H9 (cell line): ENCODE measurements around the gene UTP20. TPM values are rescaled to one million over a fixed set of nuclear protein-coding genes. Genes with fewer than 3 reads are reported as not detected.

Experiments used
- DNase-seq: peaks from one replicate; pipeline ENCODE4 v3.0.0-alpha.2; 2017
- H2AFZ ChIP-seq: one replicate; pipeline ENCODE4 v1.6.1; 2013; ENCODE audit warnings: mild to moderate bottlenecking, low read length, control low read depth, moderate library complexity
- H2AK5ac ChIP-seq: 2 replicates; pipeline ENCODE4 v1.6.1; 2013; ENCODE audit warnings: low read length, control low read depth, mixed read lengths; ENCODE audit not compliant: insufficient read length
- H2BK120ac ChIP-seq: one replicate; pipeline ENCODE4 v1.6.1; 2013; ENCODE audit warnings: low read depth, mild to moderate bottlenecking, low read length, control low read depth, inconsistent platforms; ENCODE audit not compliant: poor library complexity, severe bottlenecking
- H2BK12ac ChIP-seq: 2 replicates; pipeline ENCODE4 v1.6.1; 2013; ENCODE audit warnings: low read length, control low read depth, mixed read lengths, low read depth; ENCODE audit not compliant: insufficient read length
- H2BK15ac ChIP-seq: 2 replicates; pipeline ENCODE4 v1.6.1; 2013; ENCODE audit warnings: low read depth, low read length, control low read depth
- H2BK20ac ChIP-seq: one replicate; pipeline ENCODE4 v1.6.1; 2013; ENCODE audit warnings: low read depth, mild to moderate bottlenecking, low read length, control low read depth, inconsistent platforms; ENCODE audit not compliant: poor library complexity, severe bottlenecking
- H2BK5ac ChIP-seq: 2 replicates; pipeline ENCODE4 v1.6.1; 2013; ENCODE audit warnings: low read length, control low read depth, mixed read lengths; ENCODE audit not compliant: insufficient read length
- H3K14ac ChIP-seq: 2 replicates; pipeline ENCODE4 v1.6.1; 2013; ENCODE audit warnings: low read length, control low read depth; ENCODE audit not compliant: insufficient read depth
- H3K18ac ChIP-seq: 2 replicates; pipeline ENCODE4 v1.6.1; 2013; ENCODE audit warnings: low read depth, mild to moderate bottlenecking, mixed read lengths, low read length, control low read depth; ENCODE audit not compliant: insufficient read length
- H3K23ac ChIP-seq: 2 replicates; pipeline ENCODE4 v1.6.1; 2013; ENCODE audit warnings: low read length, control low read depth, mixed read lengths, low read depth; ENCODE audit not compliant: insufficient read length
- H3K23me2 ChIP-seq: 2 replicates; pipeline ENCODE4 v1.6.1; 2013; ENCODE audit warnings: low read depth, mild to moderate bottlenecking, mixed read lengths, low read length, control low read depth; ENCODE audit not compliant: insufficient read length, poor library complexity, severe bottlenecking
- H3K27ac ChIP-seq: 2 replicates; pipeline ENCODE4 v1.5.1; 2013; ENCODE audit warnings: low read length, control low read depth, mixed read lengths, low read depth; ENCODE audit not compliant: insufficient read length
- H3K27me3 ChIP-seq: 2 replicates; pipeline ENCODE4 v1.6.1; 2013; ENCODE audit warnings: low read length, control low read depth, inconsistent platforms; ENCODE audit not compliant: insufficient read depth
- H3K4ac ChIP-seq: 2 replicates; pipeline ENCODE4 v1.6.1; 2013; ENCODE audit warnings: low read depth, mild to moderate bottlenecking, control low read depth, inconsistent platforms, low read length, moderate library complexity
- H3K4me1 ChIP-seq: 2 replicates; pipeline ENCODE4 v1.6.1; 2013; ENCODE audit warnings: low read length, control low read depth, inconsistent platforms; ENCODE audit not compliant: insufficient read depth
- H3K4me2 ChIP-seq: 2 replicates; pipeline ENCODE4 v1.6.1; 2013; ENCODE audit warnings: low read length, control low read depth, mixed read lengths; ENCODE audit not compliant: insufficient read length, insufficient read depth
- H3K56ac ChIP-seq: 2 replicates; pipeline ENCODE4 v1.6.1; 2013; ENCODE audit warnings: low read depth, mild to moderate bottlenecking, mixed read lengths, low read length, control low read depth; ENCODE audit not compliant: insufficient read length
- H3K79me1 ChIP-seq: 2 replicates; pipeline ENCODE4 v1.6.1; 2013; ENCODE audit warnings: low read depth, mild to moderate bottlenecking, moderate library complexity, low read length, control low read depth, inconsistent platforms; ENCODE audit not compliant: insufficient read depth, poor library complexity, severe bottlenecking
- H3K79me2 ChIP-seq: 2 replicates; pipeline ENCODE4 v1.6.1; 2013; ENCODE audit warnings: low read length, control low read depth, inconsistent platforms; ENCODE audit not compliant: insufficient read depth
- H3K9ac ChIP-seq: 2 replicates; pipeline ENCODE4 v1.6.1; 2013; ENCODE audit warnings: low read length, control low read depth, mixed read lengths; ENCODE audit not compliant: insufficient read length; ENCODE audit errors: extremely low read depth
- H3K9me3 ChIP-seq: one replicate; pipeline ENCODE4 v1.6.1; 2013; ENCODE audit warnings: low read depth, low read length, inconsistent platforms; ENCODE audit not compliant: control insufficient read depth
- H3T11ph ChIP-seq: one replicate; pipeline ENCODE4 v1.6.1; 2013; ENCODE audit warnings: mild to moderate bottlenecking, low read length, control low read depth, inconsistent platforms
- H4K20me1 ChIP-seq: one replicate; pipeline ENCODE4 v1.6.1; 2013; ENCODE audit not compliant: control insufficient read depth, insufficient read length, insufficient read depth
- H4K5ac ChIP-seq: 2 replicates; pipeline ENCODE4 v1.6.1; 2013; ENCODE audit warnings: low read depth, mild to moderate bottlenecking, mixed read lengths, low read length, control low read depth; ENCODE audit not compliant: insufficient read length
- H4K8ac ChIP-seq: replicated peaks from 2 replicates; pipeline ENCODE4 v1.6.1; 2013; ENCODE audit warnings: low read length, control low read depth, mixed read lengths, low read depth; ENCODE audit not compliant: insufficient read length
- H4K91ac ChIP-seq: 2 replicates; pipeline ENCODE4 v1.6.1; 2013; ENCODE audit warnings: low read depth, mild to moderate bottlenecking, moderate library complexity, mixed read lengths, low read length, control low read depth; ENCODE audit not compliant: insufficient read length
- H3K27ac Mint-ChIP-seq, 3 experiments: 2 replicates in 2 of 3; 3 replicates in 1 of 3; pipeline ENCODE4 v1.8.0; 2020 to 2021; ENCODE audit warnings: mixed read lengths in 3 of 3, mild to moderate bottlenecking in 1 of 3, moderate library complexity in 1 of 3
- H3K27me3 Mint-ChIP-seq: 2 replicates; pipeline ENCODE4 v1.8.0; 2021; ENCODE audit warnings: low read depth, mild to moderate bottlenecking, moderate library complexity, mixed read lengths
- H3K36me3 Mint-ChIP-seq, 3 experiments: 2 replicates in 2 of 3; 3 replicates in 1 of 3; pipeline ENCODE4 v1.8.0; 2020 to 2021; ENCODE audit warnings: low read depth in 3 of 3, mixed read lengths in 3 of 3; ENCODE audit not compliant: insufficient read depth in 1 of 3
- H3K4me1 Mint-ChIP-seq, 2 experiments: 2 replicates each; pipeline ENCODE4 v1.8.0; 2020; ENCODE audit warnings: mixed read lengths in 2 of 2
- H3K4me3 Mint-ChIP-seq, 2 experiments: 2 replicates in 1 of 2; 3 replicates in 1 of 2; pipeline ENCODE4 v1.8.0; 2020 to 2021; ENCODE audit warnings: mild to moderate bottlenecking in 2 of 2, mixed read lengths in 2 of 2, moderate library complexity in 1 of 2
- H3K9me3 Mint-ChIP-seq, 2 experiments: 2 replicates in 1 of 2; 3 replicates in 1 of 2; pipeline ENCODE4 v1.8.0; 2020; ENCODE audit warnings: mild to moderate bottlenecking in 2 of 2, mixed read lengths in 2 of 2, moderate library complexity in 1 of 2
- WGBS: extraction: QIAGEN DNeasy Blood & Tissue Kit; methylation state at CpG from one replicate; pipeline ENCODE4 v1.1.7; 2013; ENCODE audit warnings: missing lambda C conversion rate, low lambda C conversion rate, mixed read lengths; ENCODE audit not compliant: insufficient read length; ENCODE audit errors: extremely low coverage; 5-methylcytosine and 5-hydroxymethylcytosine counted together
- total RNA-seq: library from RNA; stranded (reverse); gene quantifications from 2 replicates; pipeline ENCODE4 v1.2.1, GENCODE V29; 2021
- TF ChIP-seq, protein P1 (sequence below): fragments of 200-600 bp; sonication (generic); conservative IDR thresholded peaks from 3 replicates; pipeline ENCODE4 v1.8.0; 2021; ENCODE audit warnings: antibody characterized with exemption, mild to moderate bottlenecking

Gene UTP20
- total RNA-seq, 1 experiment from 2014 or later, result 38.3 TPM

DNA sequence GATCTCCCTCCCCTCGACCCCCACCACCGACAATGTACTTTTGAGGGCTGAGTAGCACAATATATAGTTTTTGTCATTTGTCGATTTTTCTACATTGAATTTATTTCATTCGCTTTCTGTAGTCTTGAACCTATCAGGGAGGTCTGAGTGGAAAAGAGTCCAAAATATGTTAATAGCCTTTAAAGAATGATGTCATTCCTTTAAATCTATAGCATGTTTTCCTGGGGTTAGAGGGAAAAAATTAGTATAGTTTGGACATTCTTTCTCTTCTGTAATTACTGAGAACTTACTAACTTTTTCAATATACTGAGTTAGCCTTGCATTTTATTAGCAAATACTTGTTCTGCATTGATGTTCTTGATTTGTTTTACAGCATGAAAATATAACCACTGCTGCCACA is 71.8 kb downstream of the UTP20 start:
- H3K18ac ChIP-seq, result no peak overlapping the region
- no peak overlapping the region for H2AFZ ChIP-seq
- Mint-ChIP-seq H3K9me3 (peaks cover 0 to 7% of the 10 kb centered on the region in 2 experiments; a peak in 2 of 5 replicates), H3K27me3 (no peaks in the 10 kb centered on the region), H3K4me3 (no peak overlapping the region), H3K27ac (no peak overlapping the region), H3K36me3 (peaks cover 22 to 86% (median 68%) of the 10 kb centered on the region in 3 experiments), H3K4me1 (no peaks in the 10 kb centered on the region)
- no peak overlapping the region for H2BK120ac ChIP-seq
- no peak overlapping the region for H2BK5ac ChIP-seq
- no peak overlapping the region for H3K27ac ChIP-seq
- H3K23me2 ChIP-seq, result no peaks in the 10 kb centered on the region
- no peak overlapping the region for H4K5ac ChIP-seq
- H2BK20ac ChIP-seq, result no peak overlapping the region
- TF ChIP-seq, protein P1, sequence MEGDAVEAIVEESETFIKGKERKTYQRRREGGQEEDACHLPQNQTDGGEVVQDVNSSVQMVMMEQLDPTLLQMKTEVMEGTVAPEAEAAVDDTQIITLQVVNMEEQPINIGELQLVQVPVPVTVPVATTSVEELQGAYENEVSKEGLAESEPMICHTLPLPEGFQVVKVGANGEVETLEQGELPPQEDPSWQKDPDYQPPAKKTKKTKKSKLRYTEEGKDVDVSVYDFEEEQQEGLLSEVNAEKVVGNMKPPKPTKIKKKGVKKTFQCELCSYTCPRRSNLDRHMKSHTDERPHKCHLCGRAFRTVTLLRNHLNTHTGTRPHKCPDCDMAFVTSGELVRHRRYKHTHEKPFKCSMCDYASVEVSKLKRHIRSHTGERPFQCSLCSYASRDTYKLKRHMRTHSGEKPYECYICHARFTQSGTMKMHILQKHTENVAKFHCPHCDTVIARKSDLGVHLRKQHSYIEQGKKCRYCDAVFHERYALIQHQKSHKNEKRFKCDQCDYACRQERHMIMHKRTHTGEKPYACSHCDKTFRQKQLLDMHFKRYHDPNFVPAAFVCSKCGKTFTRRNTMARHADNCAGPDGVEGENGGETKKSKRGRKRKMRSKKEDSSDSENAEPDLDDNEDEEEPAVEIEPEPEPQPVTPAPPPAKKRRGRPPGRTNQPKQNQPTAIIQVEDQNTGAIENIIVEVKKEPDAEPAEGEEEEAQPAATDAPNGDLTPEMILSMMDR, result no peak
- no peak overlapping the region for H2BK15ac ChIP-seq
- no peak overlapping the region for H3K9ac ChIP-seq
- H3K4me1 ChIP-seq, result no peaks in the 10 kb centered on the region
- no peak overlapping the region for H2BK12ac ChIP-seq
- no peak overlapping the region for H3K56ac ChIP-seq
- no peak overlapping the region for H3K14ac ChIP-seq
- H3T11ph ChIP-seq, result no peak overlapping the region
- no peak overlapping the region for H4K91ac ChIP-seq
- no peaks in the 10 kb centered on the region for H3K79me1 ChIP-seq
- H4K20me1 ChIP-seq, result no peaks in the 10 kb centered on the region
- DNase-seq, result no peak
- no peak overlapping the region for H3K4me2 ChIP-seq
- H2AK5ac ChIP-seq, result no peak overlapping the region
- H3K79me2 ChIP-seq, result no peaks in the 10 kb centered on the region
- no peak overlapping the region for H3K4ac ChIP-seq
- H3K9me3 ChIP-seq, result no peaks in the 10 kb centered on the region
- no peaks in the 10 kb centered on the region for H3K27me3 ChIP-seq
- H3K23ac ChIP-seq, result no peak overlapping the region
- no peak overlapping the region for H4K8ac ChIP-seq
- WGBS, result no CpG with 5 or more reads among the region's 4 CpGs
